ENCODE results near the gene MAP3K2. TPM values are rescaled to one million over a fixed set of nuclear protein-coding genes. Genes with fewer than 3 reads are reported as not detected.

Gene MAP3K2
- total RNA-seq, 4 donors from 2014 or later: 33.8 to 46.4 (median 39.4) TPM

DNA sequence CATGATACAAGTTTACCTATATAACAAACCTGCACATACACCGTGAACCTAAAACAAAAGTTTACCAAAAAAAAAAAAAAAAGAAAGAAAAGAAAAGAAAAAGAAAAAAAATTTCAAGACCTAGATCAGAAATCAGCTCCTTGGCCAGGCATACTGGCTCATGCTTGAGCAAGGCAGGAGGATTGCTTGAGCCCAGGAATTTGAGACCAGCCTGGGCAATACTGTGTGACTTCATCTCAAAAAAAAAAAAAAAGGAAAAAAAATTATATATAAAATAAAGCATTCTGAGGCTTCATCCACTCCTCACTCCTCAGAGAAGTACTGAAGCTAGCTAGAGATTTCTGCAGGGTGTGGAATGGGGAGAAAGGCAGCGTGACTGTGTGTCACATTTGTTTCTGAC is 18.7 kb upstream of the MAP3K2 start:
- Histone ChIP-seq H3K27ac (peak overlapping the region; percentile 86 to 95 (median 89)), H3K4me3 (no peak overlapping the region), H3K27me3 (no peaks in the 10 kb centered on the region), H3K9me3 (no peaks in the 10 kb centered on the region), H3K4me1 (peaks cover 12 to 15% of the 10 kb centered on the region in 2 donors), H3K36me3 (no peaks in the 10 kb centered on the region)
- in situ Hi-C loops (cut with MboI; ENCODE audit: low sequenced_read_pairs in 4 of 4): loop anchor here in 1 of 4 donors (25.0 kb wide), 1 partner anchor 319 kb away; no protein-coding TSS in a partner anchor
- no peak for ATAC-seq
- intact Hi-C loops (cut with DNase I; ENCODE audit: low total_unique reads): no loop called here
- DNase-seq: no peak
- no peak for TF ChIP-seq POLR2A (IDR thresholded peaks at IDR 0.05)
- TF ChIP-seq, protein P1, sequence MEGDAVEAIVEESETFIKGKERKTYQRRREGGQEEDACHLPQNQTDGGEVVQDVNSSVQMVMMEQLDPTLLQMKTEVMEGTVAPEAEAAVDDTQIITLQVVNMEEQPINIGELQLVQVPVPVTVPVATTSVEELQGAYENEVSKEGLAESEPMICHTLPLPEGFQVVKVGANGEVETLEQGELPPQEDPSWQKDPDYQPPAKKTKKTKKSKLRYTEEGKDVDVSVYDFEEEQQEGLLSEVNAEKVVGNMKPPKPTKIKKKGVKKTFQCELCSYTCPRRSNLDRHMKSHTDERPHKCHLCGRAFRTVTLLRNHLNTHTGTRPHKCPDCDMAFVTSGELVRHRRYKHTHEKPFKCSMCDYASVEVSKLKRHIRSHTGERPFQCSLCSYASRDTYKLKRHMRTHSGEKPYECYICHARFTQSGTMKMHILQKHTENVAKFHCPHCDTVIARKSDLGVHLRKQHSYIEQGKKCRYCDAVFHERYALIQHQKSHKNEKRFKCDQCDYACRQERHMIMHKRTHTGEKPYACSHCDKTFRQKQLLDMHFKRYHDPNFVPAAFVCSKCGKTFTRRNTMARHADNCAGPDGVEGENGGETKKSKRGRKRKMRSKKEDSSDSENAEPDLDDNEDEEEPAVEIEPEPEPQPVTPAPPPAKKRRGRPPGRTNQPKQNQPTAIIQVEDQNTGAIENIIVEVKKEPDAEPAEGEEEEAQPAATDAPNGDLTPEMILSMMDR (IDR thresholded peaks at IDR 0.05 in 4 of 5, conservative IDR thresholded peaks at IDR 0.05 in 1 of 5): no peak

DNA sequence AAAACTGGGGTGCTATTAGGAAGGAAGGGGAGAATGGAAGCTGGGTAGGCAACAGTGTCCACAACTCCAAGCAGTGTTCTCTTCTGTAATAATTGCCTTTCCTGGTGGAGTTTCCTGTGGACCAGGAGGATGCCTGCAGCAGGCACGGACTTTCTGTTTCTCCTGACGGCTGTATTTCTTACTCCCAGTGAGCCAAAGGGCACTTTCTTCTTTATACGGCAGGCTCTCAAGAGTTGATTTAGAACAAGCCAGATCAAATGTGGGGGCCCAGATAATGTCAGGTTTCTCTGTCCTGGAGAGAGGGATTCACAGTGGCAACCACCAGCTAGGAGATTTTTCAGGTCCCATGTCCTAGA is 17.5 kb upstream of the MAP3K2 start:
- Histone ChIP-seq H3K27me3 (no peaks in the 10 kb centered on the region), H3K4me1 (peaks cover 5 to 8% of the 10 kb centered on the region in 2 donors), H3K27ac (peak overlapping the region; percentile 53 to 95 (median 89)), H3K36me3 (no peaks in the 10 kb centered on the region), H3K9me3 (no peaks in the 10 kb centered on the region), H3K4me3 (no peak overlapping the region)
- in situ Hi-C loops (cut with MboI; ENCODE audit: low sequenced_read_pairs in 4 of 4) (loop anchor here in 1 of 4 donors (25.0 kb wide), 1 partner anchor 318 kb away; no protein-coding TSS in a partner anchor), intact Hi-C loops (cut with DNase I; ENCODE audit: low total_unique reads) (no loop called here)
- ATAC-seq (no peak), DNase-seq (no peak)
- TF ChIP-seq, protein P1 (IDR thresholded peaks at IDR 0.05 in 4 of 5, conservative IDR thresholded peaks at IDR 0.05 in 1 of 5): no peak
- no peak for TF ChIP-seq POLR2A (IDR thresholded peaks at IDR 0.05)

DNA sequence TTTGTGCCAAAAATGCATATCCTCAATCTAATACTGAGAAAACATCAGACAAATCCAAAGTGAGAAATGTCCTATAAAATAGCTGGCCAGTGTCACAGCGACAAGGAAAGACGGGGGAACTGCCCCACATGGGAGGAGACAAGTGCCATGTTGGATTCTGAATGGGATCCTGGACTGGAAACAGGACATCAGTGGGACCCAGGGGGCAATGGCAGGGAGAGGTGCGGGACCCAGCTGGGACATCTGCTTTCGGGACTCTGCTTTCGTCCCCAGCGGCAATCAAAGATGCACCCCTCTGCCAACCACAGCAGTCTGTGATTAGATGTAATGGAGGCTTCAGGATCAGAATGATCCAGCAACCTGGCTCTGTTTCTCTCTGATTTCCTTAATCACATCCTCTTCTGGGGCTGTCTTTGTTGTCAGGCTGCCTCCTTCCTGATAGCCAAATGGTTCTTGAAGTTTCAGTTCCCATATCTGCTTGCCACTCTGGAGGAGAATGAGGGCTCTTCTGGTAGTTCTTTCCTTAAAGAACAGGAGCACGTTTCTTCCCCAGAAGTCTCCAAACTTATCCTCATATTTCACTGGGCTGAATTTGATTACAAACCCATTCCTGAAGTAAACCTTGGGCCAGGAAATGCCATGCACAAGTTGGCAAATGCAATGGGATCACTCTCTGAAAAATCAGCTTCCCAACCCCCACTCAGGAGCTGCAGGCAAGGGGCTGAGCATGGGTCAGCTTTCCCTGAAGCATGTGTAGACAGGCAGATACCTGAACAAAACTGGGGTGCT is 16.9 kb upstream of the MAP3K2 start:
- in situ Hi-C loops (cut with MboI; ENCODE audit: low sequenced_read_pairs in 4 of 4): loop anchor here in 1 of 4 donors (25.0 kb wide), 1 partner anchor 317 kb away; no protein-coding TSS in a partner anchor
- no peaks in the 10 kb centered on the region for H3K27me3 ChIP-seq
- ATAC-seq (no peak), DNase-seq (no peak)
- H3K9me3 ChIP-seq: no peaks in the 10 kb centered on the region
- H3K36me3 ChIP-seq: no peaks in the 10 kb centered on the region
- H3K27ac ChIP-seq: peak overlapping the region in 2 of 4 donors; percentile 53 to 95
- TF ChIP-seq, protein P1 (IDR thresholded peaks at IDR 0.05 in 4 of 5, conservative IDR thresholded peaks at IDR 0.05 in 1 of 5): no peak
- TF ChIP-seq POLR2A (IDR thresholded peaks at IDR 0.05): no peak
- intact Hi-C loops (cut with DNase I; ENCODE audit: low total_unique reads): no loop called here
- no peak overlapping the region for H3K4me3 ChIP-seq
- peaks cover 5 to 8% of the 10 kb centered on the region in 2 donors for H3K4me1 ChIP-seq

DNA sequence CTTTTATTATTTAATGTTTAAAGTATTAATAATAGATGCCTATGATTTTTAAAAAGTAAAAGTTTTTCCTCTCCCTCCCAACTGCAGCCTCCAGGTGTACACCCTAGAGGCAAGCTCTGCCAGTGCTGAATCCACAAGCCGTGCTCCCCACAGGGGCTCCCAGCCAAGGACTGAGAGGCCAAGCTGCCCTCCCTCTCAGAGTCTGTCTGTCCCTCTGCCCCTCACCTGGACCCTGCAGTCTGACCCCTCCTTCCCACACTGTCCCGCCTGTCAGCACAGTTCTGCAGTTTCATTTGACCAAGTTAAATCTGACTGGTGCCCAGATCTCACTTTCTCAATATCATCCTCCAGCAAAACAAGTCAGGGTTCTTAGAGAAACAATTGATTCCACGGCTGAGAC is 15.7 kb upstream of the MAP3K2 start:
- TF ChIP-seq, protein P1 (IDR thresholded peaks at IDR 0.05 in 4 of 5, conservative IDR thresholded peaks at IDR 0.05 in 1 of 5): no peak
- no peak for TF ChIP-seq POLR2A (IDR thresholded peaks at IDR 0.05)
- ATAC-seq (no peak), DNase-seq (no peak)
- H3K36me3 ChIP-seq: no peaks in the 10 kb centered on the region
- no peaks in the 10 kb centered on the region for H3K27me3 ChIP-seq
- H3K4me1 ChIP-seq: peaks cover 5 to 6% of the 10 kb centered on the region in 2 donors
- in situ Hi-C loops (cut with MboI; ENCODE audit: low sequenced_read_pairs in 4 of 4): loop anchor here in 1 of 4 donors (25.0 kb wide), 1 partner anchor 316 kb away; no protein-coding TSS in a partner anchor
- H3K9me3 ChIP-seq: no peaks in the 10 kb centered on the region
- H3K4me3 ChIP-seq: no peak overlapping the region
- intact Hi-C loops (cut with DNase I; ENCODE audit: low total_unique reads): no loop called here
- no peak overlapping the region for H3K27ac ChIP-seq

Data from gastrocnemius medialis (tissue), 4 donors.